Nephron progenitor cell (in vitro differentiated cells): ENCODE measurements around the gene DCDC1.

Source experiments
- DNase-seq: peaks from one replicate; pipeline ENCODE4 v3.0.0; 2021
- H3K27ac Mint-ChIP-seq: 2 replicates; pipeline ENCODE4 v1.8.0; 2021; ENCODE audit warnings: mild to moderate bottlenecking, moderate library complexity, mixed read lengths
- H3K27me3 Mint-ChIP-seq: 2 replicates; pipeline ENCODE4 v1.8.0; 2021; ENCODE audit warnings: mild to moderate bottlenecking, low read depth, mixed read lengths; ENCODE audit not compliant: poor library complexity
- H3K36me3 Mint-ChIP-seq: 2 replicates; pipeline ENCODE4 v1.8.0; 2021; ENCODE audit warnings: low read depth, mixed read lengths
- H3K4me1 Mint-ChIP-seq: 2 replicates; pipeline ENCODE4 v1.8.0; 2021; ENCODE audit warnings: mixed read lengths
- H3K4me3 Mint-ChIP-seq: 2 replicates; pipeline ENCODE4 v1.8.0; 2021; ENCODE audit warnings: mild to moderate bottlenecking, moderate library complexity, mixed read lengths
- H3K9me3 Mint-ChIP-seq: 2 replicates; pipeline ENCODE4 v1.8.0; 2021; ENCODE audit warnings: mild to moderate bottlenecking, moderate library complexity, mixed read lengths
- CTCF ChIP-seq: fragments of 200-600 bp; sonication (generic); IDR thresholded peaks from 2 replicates; pipeline ENCODE4 v1.5.0; 2021; ENCODE audit warnings: antibody characterized with exemption

The DCDC1 gene

GRCh38 chr11:30826911-30827310 lies 542.6 kb downstream of the DCDC1 start:
- no peak for TF ChIP-seq CTCF
- no peak for DNase-seq
- Mint-ChIP-seq H3K27me3 (no peaks in the 10 kb centered on the region), H3K27ac (no peak overlapping the region), H3K4me3 (no peak overlapping the region), H3K36me3 (no peaks in the 10 kb centered on the region), H3K4me1 (peaks cover 3% of the 10 kb centered on the region), H3K9me3 (no peaks in the 10 kb centered on the region)

- Mint-ChIP-seq H3K4me1 (peaks cover 9% of the 10 kb centered on the region), H3K27me3 (no peaks in the 10 kb centered on the region), H3K9me3 (no peaks in the 10 kb centered on the region), H3K36me3 (no peaks in the 10 kb centered on the region), H3K27ac (no peak overlapping the region), H3K4me3 (no peak overlapping the region)
- TF ChIP-seq CTCF, result no peak
- DNase-seq, result no peak
Observed at GRCh38 chr11:30825723-30826122, 543.8 kb downstream of the DCDC1 start.

- TF ChIP-seq CTCF, result no peak
- Mint-ChIP-seq H3K27me3 (no peaks in the 10 kb centered on the region), H3K27ac (no peak overlapping the region), H3K9me3 (no peaks in the 10 kb centered on the region), H3K4me3 (no peak overlapping the region), H3K36me3 (no peaks in the 10 kb centered on the region), H3K4me1 (peaks cover 11% of the 10 kb centered on the region)
- no peak for DNase-seq
Observed at GRCh38 chr11:30823119-30823518, 546.4 kb downstream of the DCDC1 start.

GRCh38 chr11:30821438-30821965 lies 548.0 kb downstream of the DCDC1 start:
- no peak for DNase-seq
- peaks cover 3% of the 10 kb centered on the region for H3K27me3 Mint-ChIP-seq
- H3K36me3 Mint-ChIP-seq, result no peaks in the 10 kb centered on the region
- H3K9me3 Mint-ChIP-seq, result no peaks in the 10 kb centered on the region
- TF ChIP-seq CTCF, result no peak
- no peak overlapping the region for H3K27ac Mint-ChIP-seq
- no peak overlapping the region for H3K4me3 Mint-ChIP-seq
- peaks cover 14% of the 10 kb centered on the region for H3K4me1 Mint-ChIP-seq

- Mint-ChIP-seq H3K27me3 (peaks cover 11% of the 10 kb centered on the region), H3K27ac (no peak overlapping the region), H3K4me3 (no peak overlapping the region), H3K4me1 (peaks cover 14% of the 10 kb centered on the region), H3K36me3 (no peaks in the 10 kb centered on the region), H3K9me3 (no peaks in the 10 kb centered on the region)
- TF ChIP-seq CTCF, result no peak
- no peak for DNase-seq
Observed at GRCh38 chr11:30818721-30819120, 550.8 kb downstream of the DCDC1 start.
